Epithelial cell of umbilical artery (primary cell): Measurements from ENCODE around the gene TEKTIP1. TPM values are rescaled to one million over a fixed set of nuclear protein-coding genes. Genes with fewer than 3 reads are reported as not detected.

Experiments
- total RNA-seq: library from RNA; depleted of rRNA; stranded (reverse); fragments of >200 nt; gene quantifications from 2 replicates; pipeline ENCODE4 v1.2.3, GENCODE V29; 2014

Gene TEKTIP1
- total RNA-seq = not detected in 2 replicates

DNA sequence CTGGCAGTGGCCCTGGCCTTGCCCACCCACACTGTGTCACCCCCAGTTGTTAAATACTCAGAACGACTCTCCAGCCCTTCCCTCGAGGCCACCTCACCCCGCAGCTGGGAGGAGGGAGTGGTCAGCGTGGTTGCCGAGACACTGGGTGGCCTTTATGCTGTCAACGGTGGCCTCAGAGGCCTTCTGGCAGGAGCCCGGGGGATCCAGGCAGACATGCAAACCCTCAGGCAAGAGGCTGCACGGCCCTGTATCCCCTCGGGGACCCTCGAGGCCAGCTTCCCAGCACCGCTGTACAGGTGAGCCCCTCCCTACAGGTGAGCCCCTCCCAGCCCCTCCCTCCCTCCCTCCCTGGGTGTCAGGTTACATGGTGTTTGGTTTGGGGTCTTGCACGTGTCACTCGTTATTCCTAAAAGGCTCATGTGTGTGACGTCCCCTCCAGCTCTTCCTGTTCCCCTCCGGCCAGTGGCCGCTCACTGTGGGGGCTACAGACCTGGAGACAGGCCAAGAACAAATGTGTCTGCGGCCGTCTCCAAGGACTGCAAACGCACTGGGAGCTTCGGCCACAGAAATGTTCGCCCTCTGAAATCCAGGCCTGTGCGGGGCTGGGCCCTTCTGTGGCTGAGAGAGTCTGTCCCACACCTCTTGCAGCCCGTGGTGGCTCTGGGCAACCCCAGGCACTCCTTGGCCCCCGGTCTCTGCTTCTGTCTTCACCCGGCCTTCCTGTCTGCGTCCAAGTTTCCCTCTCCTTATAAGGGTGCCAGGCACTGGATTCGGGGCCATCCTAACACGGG, at the start of gene TEKTIP1:
Gene TEKTIP1, plus strand, starts transcription at position 210 of the 791 bp plus-strand sequence. Its CDS starts 4 bp downstream, at position 214.

GRCh38 chr19:3500429-3501101, 38.4 kb upstream of the TEKTIP1 start, which contains the start of gene DOHH:
DOHH (minus strand) TSS chr19:3500674; CDS start chr19:3496814, 3,860 bp downstream.

GRCh38 chr19:3505598-3506383, 33.2 kb upstream of the TEKTIP1 start, which contains the start of gene FZR1:
FZR1 (plus strand) TSS chr19:3506311; CDS start chr19:3522990, 16,679 bp downstream.

DNA sequence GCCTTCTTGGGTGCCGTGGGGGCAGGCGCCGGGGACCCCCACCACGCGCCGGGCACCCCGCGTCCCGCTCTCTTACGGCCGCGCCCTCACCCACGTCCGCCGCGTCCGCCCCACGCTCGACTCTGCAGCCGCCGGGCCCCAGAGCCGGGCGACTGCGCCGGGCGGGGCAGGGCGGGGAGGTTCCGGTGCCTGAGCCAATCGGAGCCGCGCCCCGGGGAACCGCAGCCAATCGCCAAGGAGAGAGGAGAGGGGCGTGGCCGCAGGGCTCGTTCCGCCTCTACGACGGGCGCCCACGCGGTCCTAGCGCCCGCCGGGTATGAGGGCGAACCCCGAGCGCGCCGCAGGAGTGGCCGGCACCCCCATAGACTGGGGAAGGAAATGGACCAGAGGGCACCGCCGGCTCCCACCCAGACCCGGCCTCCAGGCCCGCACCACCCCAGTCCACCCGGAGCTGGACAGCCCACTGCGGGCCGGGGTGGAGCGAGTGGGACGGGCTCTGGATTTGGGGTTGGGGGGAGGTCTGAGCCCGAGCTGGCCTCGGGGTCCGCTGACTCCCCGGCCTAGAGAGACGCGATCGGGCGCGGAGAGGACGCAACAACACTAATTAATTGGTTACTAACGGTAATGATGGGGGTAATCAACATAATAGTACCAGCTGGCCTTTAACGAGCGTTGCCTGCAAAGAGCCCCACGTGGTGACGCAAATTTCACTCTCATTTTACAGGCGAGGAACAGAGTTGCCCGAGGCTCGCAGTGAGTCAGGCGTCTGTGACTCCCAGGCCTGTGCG, 18.7 kb downstream of the TEKTIP1 start, which contains the start of gene MFSD12:
Gene MFSD12, minus strand, starts transcription at position 126 of the 788 bp plus-strand sequence. CDS start 183 bp downstream, outside the sequence.

DNA sequence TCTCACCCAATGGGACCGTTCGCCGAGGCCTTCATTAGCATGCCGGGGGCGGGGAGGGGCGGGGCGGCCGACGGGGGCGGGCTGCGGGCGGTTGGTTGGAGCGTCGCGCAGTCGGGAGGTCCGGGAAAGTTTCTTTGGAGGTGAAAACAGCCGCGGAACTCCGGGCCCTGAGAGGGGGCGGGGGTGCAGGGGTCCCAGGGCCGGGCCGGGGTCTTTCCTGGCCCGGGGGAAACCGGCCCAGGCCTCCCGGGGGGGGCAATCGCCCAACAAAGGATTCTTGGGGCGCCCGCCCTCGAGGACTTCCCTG, 33.8 kb downstream of the TEKTIP1 start, which contains the start of gene HMG20B:
Gene HMG20B, plus strand, starts transcription at position 90 of the 307 bp plus-strand sequence. CDS start 366 bp downstream, outside the sequence.

DNA sequence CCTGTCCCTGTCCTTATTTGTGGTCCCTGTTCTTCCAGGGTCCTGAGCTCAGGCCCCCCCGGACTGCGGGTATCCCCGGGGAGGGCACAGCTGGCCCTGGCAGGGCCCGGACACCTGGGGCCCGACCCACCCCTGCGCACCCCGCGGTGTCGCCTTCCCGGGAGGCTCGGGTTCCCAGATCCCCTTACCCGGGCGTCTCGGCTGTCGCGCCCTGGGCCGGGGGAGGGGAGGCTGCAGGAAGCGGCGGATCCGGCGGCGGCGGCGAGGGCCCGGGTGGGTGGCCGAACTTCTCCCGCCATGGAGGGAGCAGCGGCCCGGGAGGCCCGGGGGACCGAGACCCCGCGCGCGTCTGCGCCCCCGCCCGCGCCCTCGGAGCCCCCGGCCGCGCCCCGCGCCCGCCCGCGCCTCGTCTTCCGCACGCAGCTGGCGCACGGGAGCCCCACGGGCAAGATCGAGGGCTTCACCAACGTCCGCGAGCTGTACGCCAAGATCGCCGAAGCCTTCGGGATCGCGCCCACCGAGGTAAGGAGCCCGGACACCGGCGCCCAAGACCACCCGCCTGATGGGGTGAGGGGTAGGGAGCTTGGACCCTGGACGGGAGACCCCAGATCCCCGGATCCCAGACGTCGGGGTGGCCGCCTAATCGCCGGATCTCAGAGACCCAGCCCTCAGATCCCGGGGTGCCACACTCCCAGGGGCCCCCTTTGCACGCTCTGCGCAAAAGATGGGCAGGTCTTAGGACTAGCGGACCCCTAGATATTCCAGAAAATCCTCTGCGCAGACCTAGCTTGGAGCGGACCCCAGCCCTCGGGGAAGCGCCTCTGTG, 46.5 kb downstream of the TEKTIP1 start, which contains the start of gene GIPC3:
Gene GIPC3, plus strand, starts transcription at position 178 of the 826 bp plus-strand sequence. Its CDS starts 120 bp downstream, at position 298.

Other genes starting within 250 kb of the TEKTIP1 start
- 20.1 TPM in 2 replicates for gene NFIC, start 172.6 kb upstream of the TEKTIP1 start, total RNA-seq
- 0.32 TPM in 1 of 2 replicates, not detected in the other for gene SMIM24, start 58.6 kb upstream of the TEKTIP1 start, total RNA-seq
- not detected in 2 replicates for gene SMIM44, start 55.7 kb upstream of the TEKTIP1 start, total RNA-seq
- gene DOHH, start 38.5 kb upstream of the TEKTIP1 start, total RNA-seq = 13.8 and 14.0 TPM in 2 replicates
- 30.5 and 32.2 TPM in 2 replicates for gene FZR1, start 32.9 kb upstream of the TEKTIP1 start, total RNA-seq
- 74.6 and 79.3 TPM in 2 replicates for gene MFSD12, start 18.4 kb downstream of the TEKTIP1 start, total RNA-seq
- gene HMG20B, start 33.8 kb downstream of the TEKTIP1 start, total RNA-seq = 98.4 and 108 TPM in 2 replicates
- gene GIPC3, start 46.3 kb downstream of the TEKTIP1 start, total RNA-seq = 0.30 and 0.32 TPM in 2 replicates
- gene TBXA2R, start 67.7 kb downstream of the TEKTIP1 start, total RNA-seq = 0.30 and 0.65 TPM in 2 replicates
- gene CACTIN, start 87.6 kb downstream of the TEKTIP1 start, total RNA-seq = 29.2 and 40.1 TPM in 2 replicates
- 17.2 and 19.8 TPM in 2 replicates for gene PIP5K1C, start 161.3 kb downstream of the TEKTIP1 start, total RNA-seq
- gene TJP3, start 169.2 kb downstream of the TEKTIP1 start, total RNA-seq = not detected in 2 replicates
- gene APBA3, start 222.5 kb downstream of the TEKTIP1 start, total RNA-seq = 16.9 and 22.0 TPM in 2 replicates
- gene MRPL54, start 223.5 kb downstream of the TEKTIP1 start, total RNA-seq = 61.7 and 89.7 TPM in 2 replicates
- not detected in 2 replicates for gene RAX2, start 233.1 kb downstream of the TEKTIP1 start, total RNA-seq
- gene MATK, start 247.2 kb downstream of the TEKTIP1 start, total RNA-seq = not detected in 2 replicates